ENCODE results near the gene KRT4.
"Not testable (repeated sequence)": the region's sequence is repeated elsewhere in the genome, so short reads cannot be mapped to it uniquely, and the experiment has no call there.

DNA sequence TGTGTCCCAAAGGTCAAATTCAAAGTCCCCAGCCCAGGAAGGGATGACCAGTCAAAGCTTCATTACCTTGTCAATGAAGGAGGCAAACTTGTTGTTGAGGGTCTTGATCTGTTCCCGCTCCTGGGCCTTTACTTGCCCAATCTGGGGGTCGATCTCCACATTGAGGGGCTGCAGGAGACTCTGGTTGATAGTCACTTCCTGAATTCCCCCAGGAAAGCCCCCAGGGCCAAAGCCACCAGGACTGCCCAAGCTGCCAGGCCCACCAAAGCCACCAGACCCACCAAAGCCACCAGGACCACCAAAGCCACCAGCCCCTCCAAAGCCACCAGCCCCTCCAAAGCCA lies 18.6 kb downstream of the KRT4 start:
- TF ChIP-seq CTCF (IDR thresholded peaks at IDR 0.05; ENCODE audit: low read depth, low read length, poor library complexity, severe bottlenecking); EZH2phosphoT487 (IDR thresholded peaks at IDR 0.05; ENCODE audit: borderline replicate concordance, low read length): not testable (repeated sequence)
